ENCODE measurements around the gene OAT. TPM values are rescaled to one million over a fixed set of nuclear protein-coding genes. Genes with fewer than 3 reads are reported as not detected.
"Not testable (repeated sequence)": the region's sequence is repeated elsewhere in the genome, so short reads cannot be mapped to it uniquely, and the experiment has no call there.

Gene OAT
- polyA plus RNA-seq, 4 donors, result 84.9 to 102 (median 88.5) TPM

- DNase-seq (ENCODE audit: low read depth in 4 of 4, low spot score in 2 of 4), result no peak
Observed at GRCh38 chr10:124380256-124380995, 38.3 kb downstream of the OAT start.

GRCh38 chr10:124379609-124380193, 39.0 kb downstream of the OAT start:
- no peak for DNase-seq (ENCODE audit: low read depth in 4 of 4, low spot score in 2 of 4)

DNA sequence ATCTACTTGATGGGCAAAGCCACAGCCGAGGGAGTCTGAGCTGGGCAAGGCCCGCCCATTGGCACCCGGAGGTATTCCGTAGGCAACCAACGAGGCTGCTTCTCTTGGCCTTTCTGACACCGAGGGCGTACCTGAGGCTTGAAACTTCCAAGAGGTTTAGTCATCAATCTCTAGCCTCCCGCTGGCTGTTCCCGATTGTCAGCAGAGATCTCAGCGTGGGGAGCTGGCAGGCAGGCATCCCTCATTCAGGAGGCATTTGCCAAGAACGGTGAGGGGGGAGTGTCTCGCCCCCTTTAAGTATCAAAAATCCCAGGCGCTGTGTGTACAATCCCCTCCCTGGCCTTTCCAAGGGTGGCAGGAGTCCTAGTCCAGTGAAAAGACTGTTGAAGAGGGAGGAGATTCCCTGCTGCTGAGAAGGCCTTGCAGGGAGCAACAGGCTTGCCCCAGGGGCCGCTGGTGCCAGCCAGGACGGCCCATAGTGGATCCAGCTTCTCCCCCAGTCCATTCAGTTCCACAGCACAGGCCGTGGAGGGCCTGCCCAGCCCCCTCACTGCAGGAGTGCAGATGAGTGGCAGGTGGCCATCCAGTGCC, 39.7 kb downstream of the OAT start:
- DNase-seq (ENCODE audit: low read depth in 4 of 4, low spot score in 2 of 4), result no peak

DNA sequence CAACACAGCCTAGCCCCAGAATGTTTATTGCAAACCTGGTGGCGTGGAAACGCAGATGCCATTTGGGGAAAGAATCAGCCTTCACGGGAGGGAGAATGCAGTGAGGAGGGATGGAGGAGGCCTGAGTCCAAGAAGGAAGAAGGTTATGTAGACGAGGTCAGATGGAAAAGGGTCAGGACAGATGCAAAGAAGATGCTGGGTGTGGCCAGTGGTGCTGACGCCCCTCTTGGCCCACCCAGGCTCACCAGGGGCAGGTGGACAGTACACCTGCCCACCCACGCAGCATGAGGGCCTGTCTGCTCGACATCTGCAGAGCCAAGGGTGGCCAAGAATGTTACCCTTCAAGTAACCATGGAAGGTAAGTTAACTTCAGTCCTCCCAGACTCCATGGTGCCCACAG, 40.5 kb downstream of the OAT start:
- DNase-seq (ENCODE audit: low read depth in 4 of 4, low spot score in 2 of 4), result no peak

DNA sequence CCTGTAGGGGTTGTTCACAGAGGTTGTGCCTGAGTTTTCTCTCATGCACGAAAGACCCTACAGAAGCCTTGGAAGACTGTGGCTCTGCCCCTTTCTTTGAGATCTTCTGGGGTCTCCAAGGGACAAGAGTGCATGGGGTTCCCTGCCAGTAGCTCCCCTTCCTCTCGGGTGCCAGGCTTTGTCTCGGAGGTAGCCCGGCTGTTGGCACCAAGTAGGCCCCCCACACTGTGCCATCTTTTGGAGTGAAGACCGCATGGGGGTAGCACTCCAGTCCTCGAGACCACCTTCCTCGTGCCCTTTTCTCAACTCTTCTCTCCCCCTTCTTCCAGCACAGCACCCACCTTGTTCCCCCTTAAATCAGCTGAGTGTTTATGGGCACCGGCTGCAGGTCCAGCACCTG, 41.6 kb downstream of the OAT start:
- DNase-seq (ENCODE audit: low read depth in 4 of 4, low spot score in 2 of 4), result no peak

DNA sequence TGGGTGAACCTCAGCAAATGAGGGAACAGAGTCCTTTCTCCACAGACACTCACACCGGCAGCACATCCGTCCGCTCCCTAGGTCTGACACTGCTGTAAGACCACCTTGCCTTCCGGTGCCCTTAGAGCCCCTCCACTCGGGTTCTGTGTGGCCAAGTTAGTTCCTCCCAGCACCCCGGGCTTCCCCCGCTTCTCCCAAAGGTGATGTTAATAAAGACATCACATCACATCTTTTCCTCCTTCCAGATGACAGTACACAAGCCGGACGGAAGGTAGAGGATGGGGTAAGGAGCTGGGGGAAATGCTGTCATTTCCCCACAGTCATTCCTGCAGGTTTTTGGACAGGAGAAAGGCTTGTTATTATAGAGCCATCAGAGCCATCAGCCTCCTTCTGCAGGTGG, 42.3 kb downstream of the OAT start:
- DNase-seq (ENCODE audit: low read depth in 4 of 4, low spot score in 2 of 4), result no peak

GRCh38 chr10:124375691-124376090, 43.0 kb downstream of the OAT start:
- no peak for DNase-seq (ENCODE audit: low read depth in 4 of 4, low spot score in 2 of 4)

DNA sequence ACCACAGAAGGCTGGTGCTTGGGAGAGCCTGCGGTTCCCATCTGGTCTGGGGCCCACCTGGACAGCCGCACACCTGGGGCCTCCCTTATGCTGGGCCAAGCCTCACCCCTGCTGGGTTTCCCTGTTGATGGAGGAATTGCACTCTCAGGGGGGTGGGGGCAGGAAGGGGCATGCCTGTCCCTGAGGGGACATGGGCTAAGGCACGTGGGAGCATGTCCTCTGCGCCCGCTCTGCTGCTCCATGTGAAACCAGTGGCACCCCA, 43.4 kb downstream of the OAT start:
- no peak for DNase-seq (ENCODE audit: low read depth in 4 of 4, low spot score in 2 of 4)

DNA sequence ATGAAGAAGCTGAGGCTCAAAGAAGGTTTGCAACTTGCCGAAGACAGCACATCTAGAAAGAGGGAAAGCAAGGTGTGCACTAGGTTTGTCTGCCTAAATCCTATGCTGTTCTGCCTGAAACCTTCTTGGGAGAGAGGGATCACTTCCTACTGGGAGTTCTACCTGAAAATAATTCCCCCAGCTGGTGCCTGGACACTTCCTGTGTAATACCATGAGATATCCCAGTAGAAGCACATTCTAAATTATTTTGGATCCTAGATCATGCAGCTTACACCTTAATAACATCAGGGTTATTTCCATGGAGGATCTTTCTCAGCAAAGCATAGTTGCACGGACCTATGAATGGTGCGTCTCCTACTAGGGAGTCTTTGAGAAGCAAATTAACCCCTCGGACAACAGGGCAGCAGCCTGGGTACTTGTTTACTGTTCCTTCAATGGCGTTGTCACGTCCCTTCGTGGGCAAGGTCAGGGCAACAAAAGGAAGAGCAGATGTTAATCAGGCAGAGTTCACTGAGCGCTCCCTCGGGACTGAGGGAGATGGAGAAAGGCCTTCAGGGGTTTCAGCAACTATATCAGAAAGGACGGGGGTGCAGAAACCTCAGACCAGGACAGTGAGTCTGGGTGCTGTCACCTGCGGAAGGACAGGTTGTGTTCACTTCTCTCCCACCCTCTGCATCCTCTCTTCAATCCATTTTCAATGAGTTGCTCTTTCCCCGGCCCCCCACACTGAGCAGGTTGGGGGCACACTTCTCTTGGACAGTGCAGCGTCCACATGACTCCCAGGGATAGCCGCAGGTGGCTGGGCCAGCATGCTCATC, 44.0 kb downstream of the OAT start:
- no peak for DNase-seq (ENCODE audit: low read depth in 4 of 4, low spot score in 2 of 4)

- no peak for DNase-seq (ENCODE audit: low read depth in 4 of 4, low spot score in 2 of 4)
Observed at GRCh38 chr10:124372899-124373298, 45.8 kb downstream of the OAT start.

DNA sequence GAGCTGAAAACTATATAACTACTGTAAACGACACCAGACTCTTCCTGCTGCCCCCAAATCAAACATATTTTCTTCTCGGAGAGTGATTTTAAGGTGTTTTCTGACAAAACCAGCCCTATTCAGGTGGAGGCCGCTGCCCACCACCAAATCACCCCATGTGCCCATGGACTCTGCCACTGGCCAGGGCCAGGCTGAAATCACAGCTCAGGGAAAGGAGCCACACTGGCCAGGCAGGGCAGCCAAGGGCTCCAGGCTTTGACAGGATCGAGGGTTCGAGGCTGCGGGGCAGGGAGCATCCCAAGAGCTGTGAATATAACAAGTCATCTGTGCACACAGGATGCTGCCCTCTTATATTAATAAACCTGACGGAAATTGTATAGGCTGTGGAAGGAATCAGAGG, 48.3 kb downstream of the OAT start:
- no peak for DNase-seq (ENCODE audit: low read depth in 4 of 4, low spot score in 2 of 4)

- no peak for DNase-seq (ENCODE audit: low read depth in 4 of 4, low spot score in 2 of 4)
Observed at GRCh38 chr10:124369986-124370385, 48.7 kb downstream of the OAT start.

GRCh38 chr10:124369533-124369932, 49.2 kb downstream of the OAT start:
- not testable (repeated sequence) for DNase-seq (ENCODE audit: low read depth in 4 of 4, low spot score in 2 of 4)

GRCh38 chr10:124369066-124369465, 49.7 kb downstream of the OAT start:
- DNase-seq (ENCODE audit: low read depth in 4 of 4, low spot score in 2 of 4), result no peak

DNA sequence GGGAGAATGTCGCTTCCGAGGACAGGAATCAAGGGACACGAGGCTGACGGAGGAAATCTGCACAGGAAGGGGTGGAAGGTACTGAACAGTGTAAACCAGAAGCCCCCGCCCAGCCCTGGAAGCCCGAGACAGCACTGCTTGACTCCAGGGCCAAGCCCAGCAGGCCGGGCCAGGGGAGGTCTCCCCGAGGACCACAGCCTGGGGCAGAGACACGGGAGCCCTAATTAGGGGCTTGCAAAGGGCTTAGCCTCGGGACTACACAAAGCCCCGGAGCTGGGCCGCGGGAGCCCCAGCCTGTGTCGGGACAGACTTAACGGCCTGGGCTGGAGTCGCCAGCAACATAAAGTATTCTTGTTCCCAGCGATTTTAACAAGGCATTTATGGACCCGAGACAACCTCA, 50.8 kb downstream of the OAT start:
- no peak for DNase-seq (ENCODE audit: low read depth in 4 of 4, low spot score in 2 of 4)

GRCh38 chr10:124367414-124367813, 51.3 kb downstream of the OAT start:
- no peak for DNase-seq (ENCODE audit: low read depth in 4 of 4, low spot score in 2 of 4)

- no peak for DNase-seq (ENCODE audit: low read depth in 4 of 4, low spot score in 2 of 4)
Observed at GRCh38 chr10:124366825-124367224, 51.9 kb downstream of the OAT start.

GRCh38 chr10:124366343-124366742, 52.4 kb downstream of the OAT start:
- no peak for DNase-seq (ENCODE audit: low read depth in 4 of 4, low spot score in 2 of 4)

DNA sequence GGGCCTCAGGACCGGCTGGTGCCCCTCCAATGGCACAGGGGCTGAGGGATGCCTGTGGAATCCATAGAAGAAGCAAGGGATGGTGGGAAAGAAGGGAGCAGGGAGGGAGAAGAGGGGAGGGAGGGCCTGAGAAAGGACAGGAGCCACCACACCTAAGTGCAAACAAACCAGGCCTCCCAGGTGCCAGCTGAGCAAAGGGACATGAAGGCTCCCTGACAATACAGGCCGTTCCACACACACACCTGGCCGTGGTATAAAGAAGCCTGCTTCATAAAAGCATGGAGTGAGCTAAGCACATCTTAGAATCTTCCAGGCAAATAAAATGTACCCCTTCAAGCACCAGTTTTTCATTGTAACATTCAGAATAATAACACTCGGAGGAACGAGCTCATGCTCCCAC, 54.0 kb downstream of the OAT start:
- DNase-seq (ENCODE audit: low read depth in 4 of 4, low spot score in 2 of 4), result no peak

- DNase-seq (ENCODE audit: low read depth in 4 of 4, low spot score in 2 of 4), result no peak
Observed at GRCh38 chr10:124362568-124362967, 56.2 kb downstream of the OAT start.

DNA sequence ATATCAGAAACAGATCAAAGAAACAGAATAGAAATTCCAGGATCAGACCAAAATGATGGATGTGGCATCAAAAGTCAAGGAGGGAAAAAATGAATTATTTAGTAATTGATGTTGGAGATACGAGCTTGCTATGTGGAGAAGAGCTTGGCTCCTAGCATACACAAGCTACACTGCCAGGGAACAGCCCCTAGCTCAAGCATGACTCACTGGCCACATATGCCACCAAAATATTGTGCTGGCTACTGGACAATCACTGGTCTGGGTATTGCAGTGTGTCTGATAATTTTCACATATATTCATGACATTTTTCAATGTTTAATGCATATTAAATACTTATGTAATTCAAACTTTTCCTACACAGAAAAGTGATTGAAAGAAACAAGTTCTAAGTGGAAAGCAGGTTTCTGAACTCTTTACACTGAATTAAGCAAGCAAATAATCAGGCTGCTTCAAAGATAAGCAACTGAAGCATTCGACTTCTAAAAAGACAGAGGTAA, 59.3 kb downstream of the OAT start:
- no peak for DNase-seq (ENCODE audit: low read depth in 4 of 4, low spot score in 2 of 4)

DNA sequence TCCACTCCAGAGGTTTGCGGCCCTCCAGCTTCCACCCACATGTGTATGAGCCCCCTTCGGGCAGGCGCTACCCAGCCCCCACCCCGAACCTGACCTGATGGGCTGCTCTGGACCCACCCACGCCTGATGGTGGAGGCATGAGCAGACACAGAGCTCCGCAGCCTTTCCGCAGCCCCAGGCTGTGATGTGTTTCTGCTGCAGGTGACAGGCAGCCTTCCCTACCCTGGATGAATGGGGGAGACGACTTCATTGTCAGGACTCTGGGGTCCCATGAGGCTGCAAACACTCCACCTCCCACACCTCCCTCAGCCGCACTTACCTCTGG, 61.2 kb downstream of the OAT start:
- DNase-seq (ENCODE audit: low read depth in 4 of 4, low spot score in 2 of 4), result no peak

Measured in left renal cortex interstitium (tissue), 4 donors.